AG09309 (cell line): ENCODE data around the gene KLHL2.

Experiments
- DNase-seq: peaks from one replicate; pipeline ENCODE4 v3.0.0-alpha.2; 2010; ENCODE audit warnings: low read depth
- H3K4me3 ChIP-seq: 2 replicates; pipeline ENCODE4 v1.5.1; 2011; ENCODE audit warnings: mild to moderate bottlenecking, low read depth, low read length, moderate library complexity; ENCODE audit not compliant: control insufficient read depth
- TF ChIP-seq, protein P1 (sequence below): IDR thresholded peaks from 2 replicates; pipeline ENCODE4 v1.5.1; 2011; ENCODE audit warnings: mild to moderate bottlenecking, low read depth, low read length, inconsistent platforms; ENCODE audit not compliant: insufficient read depth, control insufficient read depth; ENCODE audit errors: missing control alignments

Gene KLHL2

DNA sequence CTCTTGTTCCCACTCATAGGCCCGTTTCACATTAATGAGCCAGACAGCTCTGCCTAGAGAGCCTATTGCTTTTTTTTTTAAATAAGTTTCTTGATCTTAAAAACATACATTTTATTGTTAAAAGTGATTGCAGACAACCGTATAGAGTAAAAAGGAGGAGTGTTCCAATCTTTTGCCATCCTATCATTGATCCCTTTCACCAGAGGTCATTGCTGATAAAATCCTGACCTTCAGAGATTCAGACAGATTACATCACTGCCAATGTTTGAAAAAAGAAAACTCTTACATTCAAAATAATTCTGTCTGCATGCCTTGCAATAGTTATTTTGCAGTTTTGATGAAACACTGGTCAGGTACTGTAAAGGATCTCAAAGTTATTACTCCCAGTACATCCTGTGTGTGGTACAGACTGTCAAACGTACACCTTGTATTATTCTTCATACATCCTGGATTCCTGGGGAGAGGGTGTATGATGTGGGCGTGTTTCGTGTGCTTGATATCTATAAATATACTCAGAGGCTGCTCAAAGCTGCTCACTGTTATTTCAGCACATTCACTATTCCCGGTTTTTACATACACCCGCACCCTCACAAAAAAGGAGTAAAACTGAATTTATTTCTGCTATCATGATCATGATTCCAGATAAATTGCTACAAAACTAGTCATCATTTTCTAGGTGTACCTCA, 15.4 kb upstream of the KLHL2 start:
- no peak for DNase-seq
- TF ChIP-seq, protein P1, sequence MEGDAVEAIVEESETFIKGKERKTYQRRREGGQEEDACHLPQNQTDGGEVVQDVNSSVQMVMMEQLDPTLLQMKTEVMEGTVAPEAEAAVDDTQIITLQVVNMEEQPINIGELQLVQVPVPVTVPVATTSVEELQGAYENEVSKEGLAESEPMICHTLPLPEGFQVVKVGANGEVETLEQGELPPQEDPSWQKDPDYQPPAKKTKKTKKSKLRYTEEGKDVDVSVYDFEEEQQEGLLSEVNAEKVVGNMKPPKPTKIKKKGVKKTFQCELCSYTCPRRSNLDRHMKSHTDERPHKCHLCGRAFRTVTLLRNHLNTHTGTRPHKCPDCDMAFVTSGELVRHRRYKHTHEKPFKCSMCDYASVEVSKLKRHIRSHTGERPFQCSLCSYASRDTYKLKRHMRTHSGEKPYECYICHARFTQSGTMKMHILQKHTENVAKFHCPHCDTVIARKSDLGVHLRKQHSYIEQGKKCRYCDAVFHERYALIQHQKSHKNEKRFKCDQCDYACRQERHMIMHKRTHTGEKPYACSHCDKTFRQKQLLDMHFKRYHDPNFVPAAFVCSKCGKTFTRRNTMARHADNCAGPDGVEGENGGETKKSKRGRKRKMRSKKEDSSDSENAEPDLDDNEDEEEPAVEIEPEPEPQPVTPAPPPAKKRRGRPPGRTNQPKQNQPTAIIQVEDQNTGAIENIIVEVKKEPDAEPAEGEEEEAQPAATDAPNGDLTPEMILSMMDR, result no peak
- no peak overlapping the region for H3K4me3 ChIP-seq

DNA sequence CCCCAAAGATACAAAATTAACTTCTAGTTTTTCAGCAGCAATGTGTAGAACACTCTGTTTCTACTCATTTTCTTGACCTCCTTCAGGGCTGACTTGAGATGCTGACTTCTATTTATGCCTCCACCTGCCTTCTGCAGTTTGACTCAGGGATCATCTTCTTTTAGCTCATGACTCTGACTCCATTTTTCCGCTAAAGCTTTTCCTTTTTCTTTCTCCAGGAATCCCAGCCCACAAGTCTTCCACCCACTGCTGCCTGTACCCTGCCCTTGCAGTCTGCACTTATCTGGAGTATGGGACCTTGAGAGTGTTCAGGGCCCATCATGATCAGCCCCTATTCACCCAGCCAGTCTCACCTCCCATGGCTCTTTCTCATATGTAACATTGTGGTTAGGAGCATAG, 14.9 kb upstream of the KLHL2 start:
- TF ChIP-seq, protein P1, result no peak
- no peak for DNase-seq
- no peak overlapping the region for H3K4me3 ChIP-seq

DNA sequence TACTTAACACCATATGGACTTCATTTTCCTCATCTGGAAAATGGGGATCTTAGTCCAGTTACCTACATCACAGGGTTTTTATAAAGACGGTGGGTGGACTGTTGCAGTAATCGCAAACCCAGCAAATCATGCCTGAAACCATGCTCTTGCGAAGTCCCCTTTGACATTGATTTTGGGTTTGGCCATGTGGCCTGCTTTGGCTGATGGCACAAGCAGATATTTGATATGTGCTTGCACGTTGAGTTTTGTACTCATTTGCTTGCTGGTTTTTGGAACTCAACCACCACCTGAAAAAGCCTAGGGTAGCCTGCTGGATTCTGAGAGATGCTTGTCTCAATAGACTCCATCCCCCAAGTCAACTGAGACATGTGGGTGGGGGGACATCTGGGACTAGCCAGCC, 14.4 kb upstream of the KLHL2 start:
- no peak for DNase-seq
- TF ChIP-seq, protein P1, result no peak
- H3K4me3 ChIP-seq, result no peak overlapping the region

DNA sequence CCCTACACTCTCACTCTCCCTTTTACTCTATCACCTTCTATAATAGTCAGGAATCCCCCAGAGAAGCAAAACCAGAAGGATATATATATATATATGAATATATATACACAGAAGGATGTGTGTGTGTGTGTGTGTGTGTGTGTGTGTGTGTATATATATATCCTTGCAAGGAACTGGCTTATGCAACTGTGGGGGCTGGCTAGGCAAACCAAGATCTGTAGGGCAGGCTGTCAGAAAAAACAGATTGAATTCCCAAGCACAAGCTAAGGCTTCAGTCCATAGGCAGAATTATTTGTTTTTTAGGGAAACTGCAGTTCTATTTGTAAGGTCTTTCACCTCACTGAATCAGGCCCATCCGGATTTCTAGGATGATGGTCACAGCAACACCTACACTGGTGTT, 13.0 kb upstream of the KLHL2 start:
- DNase-seq, result no peak
- TF ChIP-seq, protein P1, result no peak
- H3K4me3 ChIP-seq, result no peak overlapping the region

DNA sequence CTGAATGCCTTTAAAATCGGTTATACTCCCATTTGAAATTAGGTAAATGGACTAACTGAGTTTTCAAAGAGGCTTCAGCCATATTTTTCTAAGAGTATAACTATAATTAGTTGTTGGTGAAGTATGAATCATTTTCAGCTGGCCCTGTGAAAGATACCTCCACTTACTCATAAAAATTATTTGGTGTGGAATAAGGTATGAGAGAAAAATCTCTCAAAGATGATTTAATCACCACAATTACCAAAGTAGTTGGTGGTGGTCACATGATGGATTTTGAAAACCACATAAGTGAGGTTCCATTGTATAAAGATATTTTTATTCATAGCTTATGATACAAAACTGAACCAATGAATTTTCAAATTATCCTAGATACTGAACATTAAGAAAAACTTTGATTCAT, 9.0 kb upstream of the KLHL2 start:
- H3K4me3 ChIP-seq, result no peak overlapping the region
- TF ChIP-seq, protein P1, result no peak
- no peak for DNase-seq

DNA sequence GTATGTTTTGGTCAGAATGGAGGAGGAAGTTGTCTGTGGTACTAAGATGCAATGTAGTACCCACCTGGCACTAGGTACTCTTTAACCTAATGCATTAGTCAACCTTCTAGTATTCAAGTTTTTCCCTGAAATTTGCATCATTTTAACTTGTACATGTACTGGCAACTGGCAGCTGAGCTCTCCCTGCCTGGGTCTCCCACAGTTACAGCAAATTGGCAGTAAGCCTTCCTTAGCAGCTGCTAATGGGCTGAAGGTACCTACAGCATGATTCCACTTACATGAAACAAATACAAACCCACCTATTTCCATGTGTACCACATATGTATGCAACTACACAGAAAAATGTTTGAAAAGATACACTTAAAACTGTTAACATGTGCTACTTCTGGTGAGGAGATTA, 8.1 kb upstream of the KLHL2 start:
- DNase-seq, result no peak
- no peak overlapping the region for H3K4me3 ChIP-seq
- TF ChIP-seq, protein P1, result no peak
